ENCODE measurements around the gene RBBP5.

DNA sequence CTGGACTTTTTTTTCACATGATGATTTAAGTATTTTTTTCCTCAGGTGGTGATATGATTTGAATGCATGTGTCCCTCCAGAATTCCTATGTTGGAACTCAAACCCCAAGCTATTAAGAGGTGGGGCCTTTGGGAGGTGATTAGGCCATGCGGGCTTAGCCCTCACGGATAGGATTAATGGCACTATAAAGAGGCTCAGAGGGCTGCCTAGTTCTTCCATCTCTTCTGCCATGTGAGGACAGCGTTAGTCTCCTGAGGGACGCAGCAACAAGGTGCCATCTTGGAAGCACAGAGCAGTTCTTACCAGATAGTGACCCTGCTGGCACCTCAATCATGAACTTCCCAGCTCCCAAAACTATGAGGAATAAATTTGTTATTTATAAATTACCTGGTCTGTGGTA is 18.3 kb upstream of the RBBP5 start:
- no peak for TF ChIP-seq EZH2 (IDR thresholded peaks at IDR 0.05; ENCODE audit: borderline replicate concordance, low read length)
- no peak for TF ChIP-seq CTCF (conservative IDR thresholded peaks at IDR 0.05 in 1 of 2, IDR thresholded peaks at IDR 0.05 in 1 of 2; ENCODE audit: extremely low read depth in 1 of 2, insufficient read depth in 1 of 2, low read depth in 1 of 2, low read length in 2 of 2)

Measured in mammary epithelial cell (primary cell).